ENCODE results near the gene TAS2R60. TPM values are rescaled to one million over a fixed set of nuclear protein-coding genes. Genes with fewer than 3 reads are reported as not detected.

The TAS2R60 gene
- total and polyA plus RNA-seq, 2 donors from 2014 or later: not detected

DNA sequence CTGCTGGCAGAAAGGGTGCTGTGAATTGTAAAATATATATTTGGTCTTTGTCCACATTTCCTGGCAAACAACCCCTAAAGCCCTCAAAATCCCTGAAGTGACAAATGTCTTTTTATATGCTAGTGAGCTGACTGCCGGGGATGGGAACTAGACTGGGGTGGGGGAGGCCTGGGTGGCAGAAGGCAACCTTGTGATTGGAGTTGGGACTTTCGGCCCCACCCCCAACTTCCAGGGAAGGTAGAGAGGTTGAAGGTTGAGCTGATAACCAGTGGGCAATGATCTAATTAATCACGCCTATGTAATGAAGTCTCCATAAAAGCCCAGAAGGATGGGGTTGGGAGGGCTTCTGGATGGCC, 37.3 kb upstream of the TAS2R60 start:
- H3K36me3 ChIP-seq (ENCODE audit: control insufficient read depth in 2 of 3, insufficient read depth in 3 of 3, low read length in 3 of 3): no peaks in the 10 kb centered on the region
- DNase-seq (peak in 1 of 5 donors; percentile 28), FAIRE-seq (no peak)
- no peaks in the 10 kb centered on the region for H3K27me3 ChIP-seq (ENCODE audit: control insufficient read depth, insufficient read depth, low read length)
- no peaks in the 10 kb centered on the region for H3K9me3 ChIP-seq (ENCODE audit: control insufficient read depth in 2 of 3, insufficient read depth in 1 of 3, low read length in 3 of 3)
- peaks cover 0 to 15% (median 7%) of the 10 kb centered on the region in 3 donors for H3K4me1 ChIP-seq (ENCODE audit: control insufficient read depth in 2 of 3, insufficient read depth in 2 of 3, low read depth in 1 of 3, low read length in 3 of 3)
- no peak for TF ChIP-seq CTCF (IDR thresholded peaks at IDR 0.05; ENCODE audit: borderline replicate concordance, extremely low read depth, insufficient read depth)
- intact Hi-C loops (cut with DNase I): no loop called here
- H3K9ac ChIP-seq (ENCODE audit: low read length in 3 of 3): no peak overlapping the region
- H3K4me3 ChIP-seq (ENCODE audit: low read length in 3 of 3): no peak overlapping the region
- H3K27ac ChIP-seq (ENCODE audit: low read depth in 2 of 2, low read length in 2 of 2): no peak overlapping the region

GRCh38 chr7:143407287-143408251, 35.7 kb upstream of the TAS2R60 start:
- DNase-seq (no peak), FAIRE-seq (no peak)
- Histone ChIP-seq H3K27ac (ENCODE audit: low read depth in 2 of 2, low read length in 2 of 2) (no peak overlapping the region), H3K36me3 (ENCODE audit: control insufficient read depth in 2 of 3, insufficient read depth in 3 of 3, low read length in 3 of 3) (no peaks in the 10 kb centered on the region), H3K27me3 (ENCODE audit: control insufficient read depth, insufficient read depth, low read length) (no peaks in the 10 kb centered on the region), H3K4me1 (ENCODE audit: control insufficient read depth in 2 of 3, insufficient read depth in 2 of 3, low read depth in 1 of 3, low read length in 3 of 3) (peaks cover 0 to 15% (median 7%) of the 10 kb centered on the region in 3 donors), H3K9me3 (ENCODE audit: control insufficient read depth in 2 of 3, insufficient read depth in 1 of 3, low read length in 3 of 3) (no peaks in the 10 kb centered on the region), H3K9ac (ENCODE audit: low read length in 3 of 3) (peak overlapping the region in 2 of 3 donors; percentile 56 to 70), H3K4me3 (ENCODE audit: low read length in 3 of 3) (peak overlapping the region in 2 of 3 donors; percentile 64 to 66)
- intact Hi-C loops (cut with DNase I): no loop called here
- no peak for TF ChIP-seq CTCF (IDR thresholded peaks at IDR 0.05; ENCODE audit: borderline replicate concordance, extremely low read depth, insufficient read depth)

GRCh38 chr7:143408252-143408685, 35.0 kb upstream of the TAS2R60 start:
- FAIRE-seq: no peak
- Histone ChIP-seq H3K9ac (ENCODE audit: low read length in 3 of 3) (peak overlapping the region in 2 of 3 donors; percentile 56 to 70), H3K27me3 (ENCODE audit: control insufficient read depth, insufficient read depth, low read length) (no peaks in the 10 kb centered on the region), H3K36me3 (ENCODE audit: control insufficient read depth in 2 of 3, insufficient read depth in 3 of 3, low read length in 3 of 3) (no peaks in the 10 kb centered on the region), H3K9me3 (ENCODE audit: control insufficient read depth in 2 of 3, insufficient read depth in 1 of 3, low read length in 3 of 3) (no peaks in the 10 kb centered on the region), H3K4me1 (ENCODE audit: control insufficient read depth in 2 of 3, insufficient read depth in 2 of 3, low read depth in 1 of 3, low read length in 3 of 3) (peaks cover 0 to 15% (median 7%) of the 10 kb centered on the region in 3 donors), H3K27ac (ENCODE audit: low read depth in 2 of 2, low read length in 2 of 2) (no peak overlapping the region), H3K4me3 (ENCODE audit: low read length in 3 of 3) (peak overlapping the region in 2 of 3 donors; percentile 64 to 66)
- no peak for TF ChIP-seq CTCF (IDR thresholded peaks at IDR 0.05; ENCODE audit: borderline replicate concordance, extremely low read depth, insufficient read depth)
- intact Hi-C loops (cut with DNase I): no loop called here
- no peak for DNase-seq

Measured in kidney (tissue), 14 donors.